Measurements from ENCODE around the gene CDC7.

The CDC7 gene

GRCh38 chr1:91549041-91549735 is 48.5 kb downstream of the CDC7 start:
- no peak for DNase-seq (ENCODE audit: low read depth)

GRCh38 chr1:91550961-91551360 is 50.3 kb downstream of the CDC7 start:
- DNase-seq (ENCODE audit: low read depth): no peak

DNA sequence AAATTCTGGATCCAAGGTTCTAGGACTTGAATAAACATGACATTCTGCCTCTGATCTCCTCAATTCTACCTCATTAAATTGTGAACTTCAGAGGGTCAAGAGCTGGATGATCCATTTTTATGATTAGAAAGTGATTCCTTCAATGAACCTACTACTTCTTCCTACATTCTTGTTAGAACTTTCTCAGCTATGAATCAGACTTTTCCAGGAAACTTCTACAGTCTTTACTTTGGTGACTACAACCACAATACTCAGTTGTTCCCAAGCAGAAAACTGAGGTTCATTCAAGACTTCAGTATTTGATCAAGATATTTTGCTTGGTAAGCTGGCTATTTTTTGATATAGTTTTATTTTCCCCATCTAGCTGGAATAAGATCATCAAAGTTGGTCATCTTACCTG is 51.4 kb downstream of the CDC7 start:
- DNase-seq (ENCODE audit: low read depth): no peak

DNA sequence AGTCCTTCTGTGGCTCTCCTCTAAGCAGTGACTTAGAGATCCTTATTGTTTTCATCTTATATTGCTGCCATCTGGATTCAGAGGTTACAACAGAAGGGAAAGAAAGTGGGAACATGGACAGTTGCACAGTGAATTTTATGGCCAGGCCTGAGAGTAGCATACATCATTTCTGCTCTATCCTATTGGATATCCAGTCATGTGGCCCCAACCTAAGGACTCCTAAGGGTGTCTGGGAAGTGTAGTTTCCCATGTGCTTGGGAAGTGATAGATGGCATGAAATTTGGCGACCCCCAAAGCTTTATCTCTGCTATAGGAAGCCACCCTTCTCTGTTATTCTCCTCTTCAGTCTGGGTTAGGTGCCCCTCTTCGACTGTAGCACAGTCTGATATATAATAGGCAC is 51.9 kb downstream of the CDC7 start:
- DNase-seq (ENCODE audit: low read depth): no peak

DNA sequence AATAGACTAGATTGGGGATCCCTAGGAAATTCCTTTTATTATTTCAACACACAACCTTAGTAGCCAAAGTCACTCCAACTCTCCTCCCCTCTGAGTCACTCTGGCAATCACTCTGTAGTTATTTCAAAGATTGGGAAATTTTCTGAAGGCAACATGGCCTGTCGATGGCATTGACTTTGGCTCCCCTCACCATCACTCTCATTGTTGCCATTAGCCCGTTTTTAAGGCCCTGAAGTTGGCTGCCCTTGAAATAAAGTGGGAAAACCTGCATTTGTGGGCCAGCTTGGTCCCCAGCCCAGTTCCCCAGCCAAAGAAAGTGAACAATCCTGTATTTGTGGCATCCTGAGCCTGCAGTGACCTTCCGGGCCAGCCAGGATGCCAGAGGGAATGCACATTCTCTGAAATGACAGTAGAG is 52.5 kb downstream of the CDC7 start:
- DNase-seq (ENCODE audit: low read depth): peak; percentile 74

- peak; percentile 46 for DNase-seq (ENCODE audit: low read depth)
Measured at GRCh38 chr1:91555074-91555730, 54.6 kb downstream of the CDC7 start.

DNA sequence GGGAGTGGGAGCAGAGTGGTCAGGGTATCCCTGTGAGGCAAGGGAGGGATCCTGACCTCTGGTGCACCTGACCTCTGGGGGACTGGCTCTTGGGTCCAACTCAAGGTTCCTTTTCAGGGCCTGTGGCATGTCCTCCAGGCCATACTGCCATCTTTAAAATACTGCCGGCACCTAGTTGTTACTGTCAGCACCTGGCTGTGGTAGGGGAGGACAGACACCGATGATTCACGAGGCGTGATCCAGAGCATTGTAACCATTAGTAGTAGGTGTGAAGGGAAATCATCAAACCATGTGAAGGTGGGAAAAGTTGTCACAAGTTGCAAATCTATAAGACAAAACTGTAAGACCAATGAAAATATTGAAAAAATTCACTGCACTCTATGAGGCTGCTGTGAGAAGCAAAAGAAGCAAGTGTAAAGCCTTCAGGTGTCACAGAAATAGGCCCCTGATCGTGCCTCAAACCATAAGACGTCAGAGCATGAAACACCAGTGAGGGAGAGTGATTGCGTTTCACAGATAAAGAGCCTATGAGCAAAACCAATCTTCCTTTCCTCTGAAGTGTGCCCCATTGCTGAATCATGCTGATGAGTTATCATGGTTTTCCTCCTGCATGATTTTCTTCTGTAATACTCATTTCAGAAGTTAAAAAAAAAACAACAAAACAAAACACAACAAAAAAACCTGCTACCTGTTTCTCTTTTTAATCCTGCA is 55.3 kb downstream of the CDC7 start:
- DNase-seq (ENCODE audit: low read depth): peak; percentile 74

DNA sequence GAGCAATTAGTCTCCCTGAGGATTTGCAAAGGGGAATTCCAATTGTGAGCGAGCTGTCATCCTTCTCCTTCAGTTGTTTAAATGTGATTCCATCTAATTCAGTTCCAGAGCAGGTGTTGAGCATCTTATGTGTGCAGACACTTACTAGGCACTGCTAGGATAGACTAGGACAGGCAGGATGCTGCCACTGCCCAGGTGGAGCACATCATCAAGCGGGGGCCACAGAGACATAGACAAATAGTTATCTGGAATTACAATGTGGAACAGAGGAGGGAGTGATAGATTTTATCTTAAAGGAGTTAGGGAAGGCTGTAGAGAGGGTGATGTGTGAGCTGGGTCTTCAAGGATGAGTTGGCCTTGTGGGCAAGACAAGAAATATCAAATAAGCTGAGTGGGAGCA is 55.9 kb downstream of the CDC7 start:
- no peak for DNase-seq (ENCODE audit: low read depth)

DNA sequence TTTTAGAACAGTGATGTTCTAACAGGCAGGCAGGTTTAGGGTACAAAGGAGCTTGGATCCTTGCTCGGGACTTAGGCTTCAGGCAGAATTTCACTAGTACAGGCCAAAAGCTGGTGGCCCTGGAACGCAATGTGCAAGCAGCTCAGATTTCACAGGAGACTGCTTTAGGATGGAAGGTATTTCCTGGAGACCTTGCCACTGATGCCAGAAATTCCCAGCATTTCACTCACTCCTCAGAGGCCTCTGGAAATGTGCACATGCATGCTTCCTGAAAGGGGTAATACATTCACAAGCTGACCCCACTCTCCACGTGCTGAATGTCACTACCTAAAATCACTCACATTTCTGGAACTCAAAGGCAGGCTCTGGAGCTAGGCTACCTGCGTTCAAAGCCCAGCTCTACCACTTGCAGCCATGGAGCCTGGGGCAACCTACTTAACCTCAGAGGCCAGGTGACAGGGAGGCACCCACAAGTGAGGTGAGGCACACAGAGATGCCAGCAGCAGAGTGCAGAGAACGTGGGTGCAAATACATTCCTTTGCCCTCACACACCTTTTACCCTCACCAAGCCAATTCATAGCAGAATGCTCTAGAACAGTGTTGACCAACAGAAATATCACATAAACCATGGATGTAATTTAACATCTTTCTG is 56.5 kb downstream of the CDC7 start:
- peak; percentile 43 for DNase-seq (ENCODE audit: low read depth)

GRCh38 chr1:91557826-91558225 is 57.2 kb downstream of the CDC7 start:
- no peak for DNase-seq (ENCODE audit: low read depth)

GRCh38 chr1:91559046-91559750 is 58.5 kb downstream of the CDC7 start:
- no peak for DNase-seq (ENCODE audit: low read depth)

GRCh38 chr1:91559838-91560565 is 59.4 kb downstream of the CDC7 start:
- no peak for DNase-seq (ENCODE audit: low read depth)

DNA sequence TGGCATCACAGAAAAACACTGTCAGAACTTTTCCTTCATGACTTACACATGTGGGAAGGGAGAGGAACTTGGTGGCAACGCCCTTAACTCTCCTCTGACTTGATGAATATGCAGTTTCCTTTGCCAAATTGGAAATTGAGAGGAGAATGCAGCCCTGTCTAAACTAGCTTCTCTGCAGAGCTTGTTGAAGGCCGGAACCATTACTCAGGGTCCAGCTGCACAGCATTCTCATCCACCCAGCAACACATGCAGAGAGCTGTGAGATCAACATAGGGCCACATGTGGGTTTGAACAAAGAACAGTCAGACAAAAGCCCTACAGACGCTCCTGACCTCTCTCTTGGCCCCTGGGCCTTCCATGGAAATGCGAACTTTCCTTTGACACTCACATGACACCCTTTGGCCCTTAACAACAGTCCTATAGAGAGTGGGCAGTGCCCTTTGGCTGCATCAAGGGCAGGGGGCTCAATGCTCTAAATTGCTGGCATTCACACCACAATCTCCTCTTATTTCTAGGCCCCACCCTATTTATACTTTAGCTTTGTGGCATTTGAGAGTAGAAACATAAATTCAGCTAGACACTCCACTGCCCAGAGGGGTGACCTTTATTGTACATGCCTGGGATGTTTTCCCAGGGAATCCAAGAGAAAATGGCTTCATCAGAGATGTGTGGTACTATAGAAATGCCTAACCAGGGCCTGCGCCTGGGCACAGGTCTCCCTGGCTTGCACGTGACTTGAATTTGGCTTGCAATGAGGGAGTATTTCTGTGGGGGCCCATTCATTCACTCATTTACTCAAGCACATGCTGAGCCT is 64.4 kb downstream of the CDC7 start:
- peak; percentile 58 for DNase-seq (ENCODE audit: low read depth)

- no peak for DNase-seq (ENCODE audit: low read depth)
Measured at GRCh38 chr1:91567583-91567982, 66.9 kb downstream of the CDC7 start.

- peak; percentile 18 for DNase-seq (ENCODE audit: low read depth)
Measured at GRCh38 chr1:91568261-91568660, 67.6 kb downstream of the CDC7 start.

GRCh38 chr1:91569411-91570119 is 68.9 kb downstream of the CDC7 start:
- DNase-seq (ENCODE audit: low read depth): peak; percentile 97

DNA sequence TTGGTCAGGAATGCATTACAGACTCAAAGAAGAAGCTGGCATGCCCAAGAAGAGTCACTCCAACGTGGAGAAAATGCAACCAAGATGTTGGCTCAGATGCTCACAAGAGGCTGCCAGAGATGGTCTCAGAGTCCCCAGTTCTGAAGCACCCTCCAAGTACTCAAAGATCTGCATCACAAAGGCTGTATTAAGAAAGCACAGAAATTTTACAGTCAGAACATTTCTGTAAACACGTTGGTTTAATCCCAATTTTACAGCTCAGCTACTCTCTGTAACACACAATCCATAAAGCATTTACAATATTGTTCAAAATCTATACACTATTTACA is 69.4 kb downstream of the CDC7 start:
- DNase-seq (ENCODE audit: low read depth): no peak

DNA sequence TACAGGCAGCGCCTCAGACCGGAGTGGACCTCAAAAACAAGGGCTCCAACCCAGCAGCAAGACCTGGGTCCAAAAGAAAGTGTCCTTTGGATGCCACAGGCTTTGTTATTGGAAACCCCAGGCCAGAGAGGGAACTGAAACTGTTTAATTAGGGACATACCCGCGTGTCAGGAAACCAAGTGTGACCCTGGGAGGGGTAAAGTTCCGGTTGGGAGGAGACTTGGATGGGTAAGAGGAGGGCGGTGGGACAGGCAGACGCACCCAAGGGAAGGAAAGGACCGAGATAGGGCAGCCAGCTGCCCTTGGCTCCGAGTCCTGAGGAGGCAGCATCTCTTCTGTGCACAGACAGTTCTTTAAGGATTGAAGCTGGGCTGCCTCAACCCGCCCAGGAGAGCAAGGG is 71.4 kb downstream of the CDC7 start:
- DNase-seq (ENCODE audit: low read depth): no peak

All from EH (cell line).